ENCODE results near the gene SS18L1. TPM values are rescaled to one million over a fixed set of nuclear protein-coding genes. Genes with fewer than 3 reads are reported as not detected.
A peak's percentile ranks its signal among the peaks of the same experiment; 100 is the strongest.

The SS18L1 gene
- total RNA-seq, 3 donors from 2014 or later (not counting 1 experiment from before 2014, with no cell fraction given): 19.1 to 26.0 (median 23.7) TPM

- TF ChIP-seq CTCF (IDR thresholded peaks at IDR 0.05): no peak
- Histone ChIP-seq H3K4me3 (ENCODE audit: low read length) (no peak overlapping the region), H3K4me1 (ENCODE audit: control insufficient read depth, insufficient read depth, low read length) (peaks cover 6% of the 10 kb centered on the region), H3K9me3 (ENCODE audit: control insufficient read depth, insufficient read depth, low read length) (no peaks in the 10 kb centered on the region), H3K27ac (ENCODE audit: low read length) (no peak overlapping the region), H3K36me3 (ENCODE audit: control insufficient read depth, insufficient read depth, low read length) (no peaks in the 10 kb centered on the region), H3K27me3 (ENCODE audit: control insufficient read depth, insufficient read depth, low read length) (no peaks in the 10 kb centered on the region)
- 88% methylated on average over 23 of the region's 23 CpGs for WGBS (ENCODE audit: insufficient coverage)
- Mint-ChIP-seq H3K36me3 (no peaks in the 10 kb centered on the region), H3K27me3 (ENCODE audit: low read depth in 2 of 2) (no peaks in the 10 kb centered on the region), H3K27ac (no peak overlapping the region), H3K4me3 (no peak overlapping the region), H3K9me3 (peaks cover 0 to 2% of the 10 kb centered on the region in 2 donors), H3K4me1 (peaks cover 17 to 35% of the 10 kb centered on the region in 2 donors)
- intact Hi-C loops (cut with micrococcal nuclease): no loop called here
- DNase-seq (no peak), ATAC-seq (no peak)
These were observed 8.3 kb downstream of the SS18L1 start for GRCh38 chr20:62151835-62152364.

- DNase-seq: no peak
- H3K36me3 ChIP-seq (ENCODE audit: control insufficient read depth, insufficient read depth, low read length): no peaks in the 10 kb centered on the region
- Mint-ChIP-seq H3K27me3 (ENCODE audit: low read depth in 2 of 2) (no peaks in the 10 kb centered on the region), H3K4me3 (no peak overlapping the region), H3K9me3 (peaks cover 0 to 2% of the 10 kb centered on the region in 2 donors), H3K4me1 (peaks cover 5 to 24% of the 10 kb centered on the region in 2 donors), H3K27ac (peak overlapping the region in 1 of 2 donors; percentile 55), H3K36me3 (no peaks in the 10 kb centered on the region)
- H3K9me3 ChIP-seq (ENCODE audit: control insufficient read depth, insufficient read depth, low read length): no peaks in the 10 kb centered on the region
- intact Hi-C loops (cut with micrococcal nuclease): loop anchor here (2.0 kb wide), 1 partner anchor 145 kb away; no protein-coding TSS in a partner anchor
- H3K27ac ChIP-seq (ENCODE audit: low read length): no peak overlapping the region
- WGBS (ENCODE audit: insufficient coverage): 92% methylated on average over 29 of the region's 29 CpGs
- H3K27me3 ChIP-seq (ENCODE audit: control insufficient read depth, insufficient read depth, low read length): no peaks in the 10 kb centered on the region
- TF ChIP-seq CTCF (IDR thresholded peaks at IDR 0.05): no peak
- no peak for ATAC-seq
- H3K4me1 ChIP-seq (ENCODE audit: control insufficient read depth, insufficient read depth, low read length): peaks cover 18% of the 10 kb centered on the region
- no peak overlapping the region for H3K4me3 ChIP-seq (ENCODE audit: low read length)
These were observed 12.1 kb downstream of the SS18L1 start for GRCh38 chr20:62155428-62156253.

- TF ChIP-seq CTCF (IDR thresholded peaks at IDR 0.05): no peak
- Mint-ChIP-seq H3K9me3 (peaks cover 0 to 2% of the 10 kb centered on the region in 2 donors), H3K4me3 (no peak overlapping the region), H3K27ac (peak overlapping the region in 1 of 2 donors; percentile 55), H3K4me1 (peaks cover 5 to 23% of the 10 kb centered on the region in 2 donors), H3K36me3 (no peaks in the 10 kb centered on the region), H3K27me3 (ENCODE audit: low read depth in 2 of 2) (no peaks in the 10 kb centered on the region)
- H3K27me3 ChIP-seq (ENCODE audit: control insufficient read depth, insufficient read depth, low read length): no peaks in the 10 kb centered on the region
- peaks cover 2% of the 10 kb centered on the region for H3K36me3 ChIP-seq (ENCODE audit: control insufficient read depth, insufficient read depth, low read length)
- no peaks in the 10 kb centered on the region for H3K9me3 ChIP-seq (ENCODE audit: control insufficient read depth, insufficient read depth, low read length)
- no peak overlapping the region for H3K4me3 ChIP-seq (ENCODE audit: low read length)
- H3K27ac ChIP-seq (ENCODE audit: low read length): no peak overlapping the region
- DNase-seq (no peak), ATAC-seq (no peak)
- peaks cover 18% of the 10 kb centered on the region for H3K4me1 ChIP-seq (ENCODE audit: control insufficient read depth, insufficient read depth, low read length)
- WGBS (ENCODE audit: insufficient coverage): 100% methylated on average over 1 of the region's 3 CpGs
- intact Hi-C loops (cut with micrococcal nuclease): loop anchor here (2.0 kb wide), 1 partner anchor 145 kb away; no protein-coding TSS in a partner anchor
These were observed 12.6 kb downstream of the SS18L1 start for GRCh38 chr20:62156254-62156556.

Data from natural killer cell (primary cell).